Amygdala (tissue), 56 donors: ENCODE results near the gene MACROD2.

Experiments used
- DNase-seq, 56 donors: peaks; one replicate each; lab custom pipeline; 2025; lab: John Stamatoyannopoulos, UW

MACROD2 gene

DNA sequence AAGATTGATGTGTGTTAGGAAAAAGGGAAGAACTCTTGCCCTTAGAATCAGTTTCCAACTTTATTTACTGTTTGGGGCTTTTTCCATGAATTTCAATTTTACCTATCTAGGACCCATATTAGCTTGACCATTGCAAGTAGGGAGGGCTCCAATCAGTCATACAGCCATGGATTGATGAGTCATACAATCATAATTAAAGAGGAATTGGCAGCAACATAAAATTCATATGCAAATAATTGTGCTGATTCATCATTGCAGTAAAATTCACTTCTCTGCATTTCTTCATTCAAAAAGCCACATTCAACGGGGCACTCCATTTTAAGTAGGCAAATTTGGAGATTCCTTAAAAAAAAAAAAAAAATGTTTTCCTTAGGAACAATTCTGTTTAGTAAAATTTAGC is 1561.6 kb downstream of the MACROD2 start:
- DNase-seq = no peak

DNA sequence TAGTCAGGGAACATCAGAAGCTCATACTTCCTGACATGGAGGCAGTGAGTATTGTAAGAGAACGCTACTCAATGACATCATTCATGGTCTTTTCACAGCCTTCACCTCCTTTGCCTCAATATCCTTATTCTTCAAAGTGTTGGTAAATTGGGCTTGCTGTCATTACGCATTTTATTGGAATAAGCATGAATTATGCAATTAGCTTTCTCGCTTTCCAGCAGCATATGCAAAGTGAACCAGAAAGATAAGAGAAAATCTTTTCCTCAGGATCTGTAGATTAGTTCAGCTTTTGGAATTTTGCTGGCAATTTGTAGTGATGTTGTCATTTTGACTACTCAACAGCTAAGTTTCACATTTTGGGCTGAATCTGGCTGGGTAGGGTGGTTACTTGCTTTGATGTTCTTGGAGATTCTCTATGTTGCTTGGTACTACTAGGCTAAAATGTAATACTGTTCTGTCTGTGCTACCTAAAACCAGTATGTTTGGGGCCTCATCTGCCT is 1565.8 kb downstream of the MACROD2 start:
- no peak for DNase-seq

DNA sequence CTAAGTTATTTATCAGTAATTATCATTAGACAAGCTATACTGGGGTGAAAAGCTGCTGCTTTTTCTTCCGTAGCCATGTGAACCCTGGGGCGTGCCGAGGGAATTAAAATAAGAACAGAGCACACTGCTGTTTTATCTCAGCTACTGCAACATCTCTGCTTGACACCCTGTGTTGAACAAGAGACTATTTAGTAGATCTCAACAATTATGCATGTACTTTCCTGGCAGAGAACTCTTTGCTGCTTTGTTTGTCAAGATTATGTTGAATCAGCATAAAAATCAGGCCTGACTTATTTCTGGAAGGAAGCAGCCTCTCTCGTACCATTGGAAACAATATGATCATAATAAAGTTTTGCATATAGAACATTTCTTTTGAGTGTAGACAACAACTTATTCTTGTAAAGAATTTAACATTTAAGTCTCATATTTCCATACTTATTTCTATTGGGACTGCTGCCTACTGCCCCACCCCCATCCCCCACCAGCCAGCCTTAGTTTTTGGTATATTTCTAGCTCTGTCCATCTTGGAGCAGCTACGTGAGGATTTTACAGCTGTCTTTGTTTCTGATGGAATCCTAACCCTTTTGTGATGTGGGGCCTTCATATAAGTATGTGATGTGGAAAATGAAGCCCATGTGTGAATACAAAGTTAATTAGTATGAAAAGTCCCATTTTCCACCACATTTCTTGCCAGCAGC is 1566.5 kb downstream of the MACROD2 start:
- peak in 22 of 56 donors; percentile 1 to 59 (median 26) for DNase-seq

DNA sequence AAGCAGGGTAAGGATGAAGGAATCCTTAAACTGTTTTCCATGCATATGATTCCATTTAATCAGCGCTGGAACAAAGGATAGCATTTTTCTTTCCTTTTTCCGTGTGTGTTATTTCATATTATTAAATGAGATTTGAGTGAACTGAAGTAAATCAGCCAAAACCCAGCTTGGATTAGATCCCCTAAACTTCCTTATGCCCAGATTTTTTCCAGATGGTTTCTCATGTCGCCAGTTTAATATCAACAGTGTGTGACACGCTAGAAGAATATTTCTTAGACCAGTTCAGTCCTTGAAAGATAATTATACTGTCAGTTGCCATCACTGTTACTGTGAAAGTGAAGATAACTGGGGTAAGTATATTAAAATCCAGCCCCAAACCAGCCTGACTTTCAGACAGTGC is 1568.5 kb downstream of the MACROD2 start:
- no peak for DNase-seq

DNA sequence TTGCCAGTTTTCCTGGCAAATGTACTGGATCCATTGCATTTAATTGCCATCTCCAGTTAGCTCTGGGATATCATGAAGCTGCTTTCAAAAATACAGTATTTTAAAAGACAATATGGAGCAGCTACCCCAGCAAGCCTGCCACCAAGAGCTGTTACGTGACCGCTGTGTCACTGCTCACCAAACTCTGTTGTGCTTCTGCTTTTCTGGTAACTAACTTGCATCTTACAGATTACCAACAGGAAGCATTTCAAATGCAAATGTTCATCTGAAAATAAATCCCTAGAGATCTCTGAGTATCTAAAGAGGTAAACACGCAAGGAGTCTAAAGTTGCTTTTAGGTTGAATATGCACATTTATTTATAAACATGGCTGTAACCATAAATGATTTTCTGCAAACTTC is 1569.7 kb downstream of the MACROD2 start:
- DNase-seq = no peak

DNA sequence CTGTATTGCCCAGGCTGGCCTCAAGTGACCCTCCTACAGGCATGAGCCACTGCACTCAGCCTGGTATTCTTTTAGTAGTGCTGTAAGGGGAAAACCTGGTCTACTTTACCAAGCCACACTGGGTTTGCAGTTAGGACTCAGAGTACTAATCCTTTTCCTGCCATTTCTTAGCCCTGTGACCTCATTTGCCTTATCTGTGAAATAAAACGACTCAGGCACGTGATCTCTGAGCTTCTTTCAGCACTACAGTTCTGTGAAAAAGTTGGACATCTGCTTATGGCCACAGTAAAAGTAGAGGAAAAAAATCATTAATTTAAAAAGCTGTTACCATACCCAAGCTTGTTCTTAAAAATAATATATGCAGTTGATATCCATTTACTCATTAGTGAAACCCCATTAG is 1570.5 kb downstream of the MACROD2 start:
- no peak for DNase-seq

DNA sequence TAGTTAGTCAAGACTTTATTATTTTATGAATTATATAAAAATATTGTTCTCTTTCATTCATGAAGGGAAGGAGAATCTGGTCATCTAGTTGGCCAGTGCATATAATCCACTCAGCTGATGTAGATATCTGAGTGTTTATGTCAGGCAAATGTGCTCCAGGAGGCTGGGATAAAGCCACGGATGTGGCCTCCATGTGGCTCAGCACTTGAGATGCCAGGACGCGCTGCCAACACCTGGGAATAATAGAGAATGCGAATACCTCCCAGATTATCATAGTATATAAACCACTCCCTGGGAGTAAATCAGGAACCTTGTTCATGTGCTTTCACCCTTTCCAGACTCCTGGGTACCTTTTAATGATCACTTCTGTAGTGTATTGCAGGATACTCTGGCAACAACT is 1571.9 kb downstream of the MACROD2 start:
- no peak for DNase-seq

DNA sequence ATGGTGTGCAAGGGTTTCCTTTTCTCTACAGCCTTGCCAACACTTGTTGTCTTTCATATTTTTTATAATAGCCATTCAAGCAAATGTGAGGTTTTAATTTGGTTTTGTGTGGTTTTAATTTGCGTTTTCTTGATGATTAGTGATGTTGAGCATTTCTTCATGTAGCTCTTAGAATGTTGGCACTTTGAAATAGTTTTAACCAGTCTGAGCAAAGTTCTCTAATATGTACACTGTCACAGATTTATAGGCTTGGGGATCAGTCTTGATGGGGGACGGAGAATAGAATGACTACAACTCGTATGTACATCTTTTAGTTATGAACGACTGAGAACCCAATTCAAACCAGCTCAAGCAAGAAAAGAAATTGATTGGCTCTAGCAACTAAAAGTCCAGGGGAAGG is 1574.8 kb downstream of the MACROD2 start:
- DNase-seq = no peak

DNA sequence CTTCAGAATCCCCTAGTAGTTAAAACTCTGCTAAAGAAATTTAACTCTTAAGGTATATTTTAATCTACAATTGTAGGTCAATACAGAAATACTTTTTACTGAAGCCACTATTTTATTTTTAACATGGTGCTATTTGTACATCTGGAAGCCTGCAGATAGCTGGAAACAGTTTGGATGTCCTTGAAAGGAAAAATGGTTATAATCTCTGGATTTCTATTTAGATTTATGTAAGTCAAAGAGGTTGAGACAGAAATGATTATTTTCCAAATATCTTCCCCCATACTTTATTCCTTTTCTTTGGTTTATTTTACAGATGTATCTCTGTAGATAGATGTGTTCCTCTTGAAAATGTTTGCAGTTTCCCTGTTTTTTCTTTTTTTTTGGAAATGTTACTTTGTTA is 1575.7 kb downstream of the MACROD2 start:
- no peak for DNase-seq

DNA sequence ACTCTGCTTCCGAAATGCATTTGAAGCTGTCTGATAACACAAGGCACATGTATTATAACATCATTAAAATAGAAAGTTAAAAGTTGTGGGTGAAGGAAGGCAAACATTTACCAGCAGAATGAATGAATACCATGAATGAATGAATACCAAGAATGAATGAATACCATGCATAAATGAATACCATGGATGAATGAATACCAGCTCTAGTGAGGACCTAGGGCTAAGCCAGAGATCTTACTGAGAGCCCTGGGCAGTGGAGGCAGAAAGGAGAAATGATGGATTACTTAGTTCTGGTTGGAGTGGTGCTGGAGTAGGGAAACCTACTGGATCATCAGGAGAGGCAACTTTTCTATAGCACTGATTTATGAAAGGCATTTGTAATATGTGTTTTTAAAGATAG is 1579.9 kb downstream of the MACROD2 start:
- no peak for DNase-seq

DNA sequence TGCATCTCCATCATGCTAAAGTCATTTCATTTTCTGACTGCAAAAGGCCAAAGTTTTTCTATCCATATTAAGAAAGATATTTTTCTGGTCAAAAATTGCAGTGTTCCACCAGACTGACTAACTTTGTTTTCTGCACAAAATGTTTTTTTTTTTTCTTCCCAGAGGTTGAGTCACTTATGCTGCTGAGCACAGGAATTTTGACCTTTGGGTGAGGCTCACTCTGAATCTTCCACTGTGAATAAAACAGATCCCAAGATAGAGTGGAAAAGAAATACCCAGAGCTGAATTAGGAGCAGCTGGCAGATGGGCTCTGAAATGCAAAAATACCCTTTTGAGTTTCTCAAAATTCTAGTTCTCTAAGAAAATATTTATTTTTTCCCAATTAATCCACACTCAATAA is 1581.1 kb downstream of the MACROD2 start:
- no peak for DNase-seq

DNA sequence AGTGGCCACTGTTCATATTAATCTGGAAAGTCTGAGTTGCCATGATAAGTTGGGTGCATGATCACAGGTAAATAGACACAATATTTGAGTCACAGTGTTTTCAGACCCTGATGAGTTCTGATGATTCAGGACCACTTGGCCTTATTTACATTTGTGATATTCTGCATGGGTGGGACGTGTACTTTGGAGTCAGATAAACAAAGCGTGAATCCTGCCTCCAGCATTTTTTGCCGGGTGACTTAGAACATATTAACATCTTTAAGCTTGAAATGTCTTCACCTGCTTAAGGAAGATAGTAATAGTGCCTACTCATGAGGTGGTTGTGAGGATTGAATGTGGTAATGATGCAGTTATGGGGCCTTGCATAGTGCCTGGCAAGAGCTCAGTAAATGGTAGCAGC is 1582.8 kb downstream of the MACROD2 start:
- no peak for DNase-seq

DNA sequence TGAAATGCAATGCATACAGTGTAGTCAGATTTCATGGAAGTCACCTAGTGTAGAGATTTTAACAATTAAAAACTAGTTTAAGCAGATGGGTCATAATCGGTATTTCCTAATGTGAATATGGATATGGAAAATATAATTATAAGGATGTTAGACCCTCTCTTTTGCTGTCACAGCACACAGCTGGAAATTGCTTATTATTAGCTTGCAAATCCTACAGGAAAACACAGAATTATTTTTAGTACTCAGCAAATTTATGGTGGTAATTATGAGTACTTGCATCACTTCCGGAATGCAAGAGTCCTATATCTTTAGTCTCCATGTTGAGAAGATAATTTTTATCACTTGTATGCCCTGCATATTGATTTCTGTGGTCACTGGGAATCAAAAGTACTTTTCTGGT is 1584.4 kb downstream of the MACROD2 start:
- DNase-seq = no peak

DNA sequence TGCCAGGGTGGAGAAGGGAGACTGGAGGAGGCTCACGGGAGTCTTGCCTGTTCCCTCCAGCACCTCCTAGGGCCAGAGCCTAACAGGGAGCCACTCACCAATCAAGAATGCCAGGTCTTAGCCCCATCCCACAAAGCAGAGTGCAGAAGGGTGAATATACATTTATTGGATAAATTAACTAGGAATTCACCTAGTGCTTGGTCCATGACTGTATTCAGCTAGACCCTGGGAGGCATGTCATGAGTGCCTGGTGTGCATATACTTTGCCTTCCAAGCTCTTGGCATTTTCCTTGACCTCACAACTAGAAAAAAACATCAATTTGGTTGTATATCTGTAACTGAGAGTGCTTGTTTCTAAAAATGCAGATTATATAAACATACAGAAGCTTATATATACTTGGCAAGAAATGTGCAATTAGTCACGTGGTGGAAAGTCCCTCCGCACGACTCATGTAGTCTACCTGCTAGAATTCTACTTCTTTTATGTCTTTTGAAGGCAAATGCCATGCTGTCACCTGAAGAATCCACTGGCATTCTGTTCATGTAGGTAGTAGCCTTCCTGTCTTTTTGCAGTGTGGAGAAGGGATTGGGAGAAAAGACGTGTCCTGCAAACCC is 1586.9 kb downstream of the MACROD2 start:
- DNase-seq = no peak

DNA sequence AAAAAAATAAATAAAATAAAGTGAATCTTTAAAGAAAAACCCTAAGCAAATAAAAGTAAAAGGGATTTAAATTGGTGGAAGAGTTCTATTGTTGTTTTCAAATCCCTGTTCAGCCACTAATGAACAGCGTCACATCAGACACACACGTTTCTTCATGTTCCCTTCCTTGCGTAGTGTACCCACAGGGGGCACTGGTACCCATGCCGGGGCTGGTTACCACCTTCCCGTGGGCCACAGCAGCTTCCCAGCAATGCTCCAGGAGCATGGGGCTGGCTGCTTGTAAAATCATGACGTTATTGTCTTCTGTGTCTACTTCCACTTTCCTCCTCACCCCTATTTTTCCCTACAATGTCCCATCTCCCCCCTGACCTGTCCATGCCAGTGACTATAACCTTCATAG is 1589.2 kb downstream of the MACROD2 start:
- DNase-seq = no peak

DNA sequence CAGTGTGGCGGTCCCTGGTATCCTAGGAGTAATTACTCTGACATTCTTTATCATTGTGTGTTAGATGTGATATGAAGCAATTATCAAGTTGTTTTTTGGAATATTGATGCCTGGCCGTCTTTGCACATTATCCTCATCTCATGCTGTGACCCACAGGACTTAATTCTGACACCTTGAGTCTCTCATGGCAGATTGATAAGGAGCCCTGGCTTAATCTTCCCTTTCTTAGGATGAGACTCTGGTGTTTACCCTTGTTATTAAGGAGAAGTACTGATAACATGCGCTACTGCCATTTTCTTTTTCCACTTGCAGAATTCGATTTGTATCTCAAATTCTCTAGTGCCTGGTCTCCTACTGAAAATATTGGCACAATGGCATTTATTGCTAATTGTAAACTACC is 1597.8 kb downstream of the MACROD2 start:
- no peak for DNase-seq

DNA sequence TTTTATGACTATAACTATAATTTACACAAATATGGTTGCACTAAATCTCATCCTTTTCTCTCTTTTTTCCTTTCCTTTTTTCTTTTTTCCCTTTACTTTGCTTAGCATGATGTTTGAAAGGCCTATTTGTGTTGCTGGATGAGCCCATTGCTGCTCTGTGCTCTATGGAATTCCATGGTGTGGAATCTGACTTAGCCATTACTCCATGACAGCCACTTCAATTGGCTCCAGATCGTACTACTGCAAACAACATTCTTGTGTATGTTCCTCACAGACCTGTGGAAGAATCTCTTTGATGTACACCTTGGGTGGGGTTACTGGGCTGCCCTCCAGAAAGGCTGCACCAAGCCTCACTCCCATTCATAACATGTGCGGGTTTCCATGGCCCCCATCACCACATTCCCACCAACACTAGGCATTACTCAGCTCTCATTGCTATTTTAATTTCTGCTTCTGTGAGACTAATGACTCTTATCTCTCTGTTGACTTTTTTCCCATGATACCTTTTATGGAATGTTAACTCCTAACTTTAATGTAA is 1598.9 kb downstream of the MACROD2 start:
- no peak for DNase-seq

DNA sequence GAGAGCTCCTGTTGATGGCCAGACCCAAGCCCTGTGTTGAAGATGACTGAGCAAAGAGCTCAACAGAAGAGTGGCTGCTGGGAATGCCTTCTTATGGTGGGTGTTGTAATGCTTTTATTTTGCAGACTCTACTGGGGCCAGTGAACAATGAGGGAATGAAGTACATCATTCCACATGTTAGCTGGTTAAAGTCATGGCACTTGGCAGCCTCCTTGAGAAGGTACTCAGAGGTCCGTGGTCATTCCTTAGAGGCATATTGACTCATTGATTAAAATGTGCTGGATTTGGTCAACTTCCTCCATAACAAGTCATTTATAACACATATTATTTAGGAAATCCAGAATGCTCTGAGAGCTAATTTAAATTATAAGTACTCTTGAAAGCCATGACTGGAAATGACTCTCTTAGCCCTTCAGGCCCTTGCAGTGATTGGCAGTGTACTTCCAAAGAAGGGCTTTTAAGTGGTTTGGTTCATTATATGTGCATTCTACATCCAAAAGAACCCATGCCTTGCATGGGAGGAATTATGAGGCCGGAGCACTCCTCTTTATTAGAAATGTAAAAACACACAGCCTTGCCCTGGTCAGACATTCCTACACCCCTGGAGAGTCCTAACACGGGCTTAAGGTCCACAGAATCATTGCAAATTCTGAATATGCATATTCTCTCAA is 1601.0 kb downstream of the MACROD2 start:
- no peak for DNase-seq

DNA sequence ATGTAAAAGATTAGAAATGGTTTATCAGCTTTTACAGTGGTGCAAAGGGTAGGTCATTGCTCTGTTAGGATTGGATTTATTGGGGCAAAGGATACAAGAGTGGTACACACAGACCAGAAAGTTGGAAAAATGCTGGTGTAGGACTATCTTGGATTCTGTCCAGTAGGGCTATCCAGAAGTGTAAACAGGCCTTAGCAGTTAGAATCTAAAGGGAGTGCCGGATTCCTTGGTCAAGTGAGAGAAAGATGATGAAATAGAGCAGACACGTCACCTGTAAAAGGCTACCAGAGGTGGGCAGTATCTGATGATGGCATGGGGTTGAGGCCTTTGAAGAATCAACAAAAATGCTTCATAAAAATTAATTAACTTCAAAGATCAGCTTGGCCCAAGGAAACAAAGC is 1602.0 kb downstream of the MACROD2 start:
- no peak for DNase-seq

DNA sequence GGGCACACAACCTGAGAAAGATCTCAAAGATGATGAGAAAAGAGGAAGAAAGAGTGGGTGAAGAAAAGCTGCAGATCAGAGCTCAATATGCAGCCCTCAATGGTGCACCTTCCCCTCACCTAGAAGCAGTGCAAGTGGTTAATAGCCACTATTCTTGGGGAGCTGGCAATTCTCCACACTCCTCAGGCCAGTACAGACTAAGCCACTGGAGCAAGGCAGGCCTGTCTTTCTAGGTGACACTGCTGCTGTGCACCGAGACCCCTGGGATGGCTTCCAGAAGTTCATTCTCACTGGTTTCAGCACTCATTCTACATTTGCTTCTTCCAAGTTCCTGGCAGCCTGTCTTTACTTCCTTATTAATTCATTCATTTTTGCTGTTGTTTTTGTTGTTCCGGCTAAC is 1604.6 kb downstream of the MACROD2 start:
- peak in 1 of 56 donors; percentile 6 for DNase-seq

DNA sequence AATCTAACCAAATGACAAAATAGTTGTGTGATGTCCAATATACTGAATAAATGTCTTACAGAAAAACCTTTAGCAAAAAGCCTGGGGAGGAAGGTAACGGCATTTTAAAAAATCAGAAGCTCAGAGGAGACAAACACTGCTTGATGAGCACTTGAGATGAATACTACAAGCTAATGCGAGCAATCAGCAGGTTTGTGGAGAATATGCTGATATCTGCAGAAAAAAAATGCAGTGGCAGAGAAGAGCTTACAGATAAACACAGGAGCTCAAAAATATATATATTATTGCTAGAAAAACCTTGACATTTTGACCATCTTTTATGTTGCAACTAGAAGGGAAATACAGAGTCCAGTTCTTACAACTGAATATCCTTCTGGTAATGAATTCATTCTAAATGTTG is 1605.2 kb downstream of the MACROD2 start:
- DNase-seq = no peak

DNA sequence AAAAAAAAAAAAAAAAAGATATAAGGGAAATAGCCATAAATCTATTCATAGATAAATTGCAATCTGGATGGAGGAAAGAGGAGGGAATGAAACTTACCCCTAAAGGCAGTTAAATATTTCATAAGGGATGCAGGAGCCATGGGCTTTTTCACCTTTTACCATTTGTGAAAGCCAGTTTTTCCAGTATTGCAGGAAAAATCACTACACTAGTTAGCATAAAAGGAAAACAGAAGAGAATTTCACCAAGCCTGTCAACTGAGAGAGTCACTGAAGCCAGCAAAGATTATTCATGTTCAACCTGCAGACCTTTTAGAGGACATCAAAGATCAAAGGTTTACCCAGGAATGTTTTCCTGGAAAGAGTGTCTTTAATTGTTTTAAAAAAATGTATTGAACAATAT is 1608.2 kb downstream of the MACROD2 start:
- DNase-seq = no peak
